HCT116 (cell line): ENCODE measurements around the gene MPV17L2. TPM values are rescaled to one million over a fixed set of nuclear protein-coding genes. Genes with fewer than 3 reads are reported as not detected.

ENCODE experiments used
- ATAC-seq: fragments of 200-7000 bp; cut with Tn5 transposase; 2 replicates; pipeline ENCODE4 v1.9.1; 2020; ENCODE audit warnings: mild to moderate bottlenecking, moderate library complexity
- BruUV-seq: library from RNA; stranded (reverse); fragments of 400-500 nt; replicated peaks from 2 replicates; lab custom pipeline; 2021; lab: Mats Ljungman, UMichigan
- CTCF ChIA-PET: fragments of 300-600 bp; sonication (Branson Sonifier 250); formaldehyde crosslinking; loops from one replicate; lab custom pipeline; 2021; ENCODE audit warnings: antibody characterized with exemption; lab: Charles Lee
- POLR2A ChIA-PET: fragments of 300-600, 350-600 bp; sonication (Branson Sonifier 250); formaldehyde crosslinking; loops from one replicate; lab custom pipeline; 2021; ENCODE audit warnings: antibody characterized with exemption; lab: Charles Lee
- RAD21 ChIA-PET, 2 experiments: fragments of 300-600 bp; sonication (Branson Sonifier 250); formaldehyde crosslinking; loops; one replicate each; lab custom pipeline; 2023; ENCODE audit warnings: low total read pairs in 2 of 2; ENCODE audit not compliant: uncharacterized antibody in 2 of 2, unreplicated experiment in 2 of 2, low non-redundant PET in 1 of 2; lab: Charles Lee
- DNase-seq: peaks from one replicate; pipeline ENCODE4 v3.0.0-alpha.2; 2010; ENCODE audit warnings: low read depth, low spot score
- H2AFZ ChIP-seq: fragments of 200-600 bp; shearing (Covaris generic), sonication (generic); 2 replicates; pipeline ENCODE4 v1.6.1; 2017; ENCODE audit warnings: low read depth, mixed run types, mixed read lengths, antibody characterized with exemption, low read length; ENCODE audit not compliant: poor library complexity, severe bottlenecking
- H3K27ac ChIP-seq: 2 replicates; pipeline ENCODE4 v1.5.1; 2012; ENCODE audit warnings: low read depth, low read length
- H3K27me3 ChIP-seq: fragments of 200-600 bp; sonication (generic); 2 replicates; pipeline ENCODE4 v1.6.1; 2016; ENCODE audit warnings: mixed run types, low read length, mixed read lengths; ENCODE audit not compliant: insufficient read depth
- H3K36me3 ChIP-seq, 2 experiments: fragments of 200-500 bp in 1 of 2; fragments of 200-600 bp in 1 of 2; sonication (Bioruptor generic) in 1 of 2; sonication (generic) in 1 of 2; 2 replicates each; pipeline versions ENCODE4 v1.5.1 to v1.6.1; 2014 to 2016; ENCODE audit warnings: low read length in 2 of 2, inconsistent platforms in 1 of 2, mixed read lengths in 1 of 2, mixed run types in 1 of 2; ENCODE audit not compliant: insufficient read depth in 2 of 2, control insufficient read depth in 1 of 2
- H3K4me1 ChIP-seq, 2 experiments: fragments of 200-600 bp in 1 of 2; sonication (generic) in 1 of 2; 2 replicates each; pipeline versions ENCODE4 v1.5.1 to v1.6.1; 2012 to 2017; ENCODE audit warnings: low read length in 2 of 2, inconsistent platforms in 1 of 2, mild to moderate bottlenecking in 1 of 2, mixed read lengths in 1 of 2, mixed run types in 1 of 2, moderate library complexity in 1 of 2; ENCODE audit not compliant: insufficient read depth in 2 of 2, control insufficient read depth in 1 of 2
- H3K4me2 ChIP-seq: fragments of 200-600 bp; sonication (generic); 2 replicates; pipeline ENCODE4 v1.6.1; 2017; ENCODE audit warnings: mixed run types, low read length, mixed read lengths
- H3K4me3 ChIP-seq, 2 experiments: fragments of 200-600 bp in 1 of 2; sonication (generic) in 1 of 2; replicated peaks in 1 of 2; 2 replicates each; pipeline ENCODE4 v1.5.1; 2011 to 2016; ENCODE audit warnings: low read length in 2 of 2, control low read depth in 1 of 2, low read depth in 1 of 2, mild to moderate bottlenecking in 1 of 2, mixed read lengths in 1 of 2, mixed run types in 1 of 2
- H3K79me2 ChIP-seq: fragments of 200-600 bp; sonication (generic); 2 replicates; pipeline ENCODE4 v1.6.1; 2017; ENCODE audit warnings: mild to moderate bottlenecking, mixed run types, low read length, moderate library complexity, mixed read lengths; ENCODE audit not compliant: insufficient read depth
- H3K9ac ChIP-seq: fragments of 200-600 bp; sonication (generic); 2 replicates; pipeline ENCODE4 v1.6.1; 2016; ENCODE audit warnings: low read length, mixed read lengths
- H3K9me2 ChIP-seq: fragments of 200-600 bp; sonication (generic), shearing (Covaris generic); 2 replicates; pipeline ENCODE4 v1.6.1; 2017; ENCODE audit warnings: mixed run types, mild to moderate bottlenecking, moderate library complexity; ENCODE audit not compliant: insufficient read depth
- H3K9me3 ChIP-seq, 2 experiments: fragments of 200-500 bp in 1 of 2; fragments of 200-600 bp in 1 of 2; sonication (Bioruptor generic) in 1 of 2; sonication (generic) in 1 of 2; 2 replicates each; pipeline ENCODE4 v1.6.1; 2014 to 2017; ENCODE audit warnings: low read length in 2 of 2, mixed read lengths in 2 of 2, inconsistent platforms in 1 of 2, low read depth in 1 of 2, mild to moderate bottlenecking in 1 of 2, mixed run types in 1 of 2, moderate library complexity in 1 of 2; ENCODE audit not compliant: control insufficient read depth in 1 of 2, insufficient read depth in 1 of 2
- H4K20me1 ChIP-seq: fragments of 200-600 bp; sonication (generic), shearing (Covaris generic); 2 replicates; pipeline ENCODE4 v1.6.1; 2017; ENCODE audit warnings: mixed run types, mild to moderate bottlenecking, moderate library complexity; ENCODE audit not compliant: insufficient read depth
- EGR1 ChIP-seq: IDR thresholded peaks from 2 replicates; pipeline ENCODE4 v1.6.1; 2012; ENCODE audit warnings: low read depth
- EZH2 ChIP-seq: fragments of 200-600 bp; sonication (generic); IDR thresholded peaks from 2 replicates; pipeline ENCODE4 v1.6.1; 2017; ENCODE audit warnings: antibody characterized with exemption, mixed run types
- EZH2phosphoT487 ChIP-seq: fragments of 200-600 bp; IDR thresholded peaks from 2 replicates; pipeline ENCODE4 v1.6.1; 2018; ENCODE audit warnings: antibody characterized with exemption, borderline replicate concordance
- POLR2A ChIP-seq: IDR thresholded peaks from 2 replicates; pipeline ENCODE4 v1.7.0; 2011; ENCODE audit warnings: borderline replicate concordance; ENCODE audit not compliant: insufficient read depth, insufficient read length; ENCODE audit errors: extremely low read depth
- POLR2AphosphoS5 ChIP-seq: IDR thresholded peaks from 2 replicates; pipeline ENCODE4 v1.6.1; 2011; ENCODE audit warnings: mild to moderate bottlenecking, low read depth, low read length, moderate library complexity
- RAD21 ChIP-seq: IDR thresholded peaks from 2 replicates; pipeline ENCODE4 v1.6.1; 2012; ENCODE audit warnings: low read depth, mild to moderate bottlenecking
- SIN3A ChIP-seq: IDR thresholded peaks from 2 replicates; pipeline ENCODE4 v1.6.1; 2012; ENCODE audit warnings: low read depth
- SP1 ChIP-seq: IDR thresholded peaks from 2 replicates; pipeline ENCODE4 v1.6.1; 2012; ENCODE audit warnings: low read depth
- ZFX ChIP-seq: fragments of 450-650 bp; IDR thresholded peaks from 2 replicates; pipeline ENCODE4 v1.6.1; 2017
- ZNF274 ChIP-seq: fragments of 200-500 bp; sonication (Bioruptor generic); IDR thresholded peaks from 2 replicates; pipeline ENCODE4 v1.6.1; 2014; ENCODE audit warnings: mild to moderate bottlenecking, low read depth, low read length, inconsistent platforms
- intact Hi-C: fragments of 100-400 bp; cut with micrococcal nuclease; formaldehyde crosslinking; loops from 2 replicates; pipeline ENCODE4 v1.10.0; 2022
- total RNA-seq: library from RNA; stranded (reverse); gene quantifications from one replicate; pipeline ENCODE4 v1.2.1, GENCODE V29; 2021; ENCODE audit not compliant: unreplicated experiment
- TF ChIP-seq, protein P1 (sequence below): IDR thresholded peaks from 2 replicates; pipeline ENCODE4 v1.6.1; 2012

Gene MPV17L2
- total RNA-seq, 1 experiment from 2014 or later = 18.7 TPM

- intact Hi-C loops = no loop called here
- Histone ChIP-seq H3K4me1 (peaks cover 11 to 20% of the 10 kb centered on the region in 2 experiments), H3K9me3 (no peaks in the 10 kb centered on the region), H3K79me2 (peaks cover 10% of the 10 kb centered on the region; the same call in 1 of the 2 replicates), H3K9me2 (no peaks in the 10 kb centered on the region), H3K27me3 (no peaks in the 10 kb centered on the region), H3K36me3 (peaks cover 12 to 14% of the 10 kb centered on the region in 2 experiments; a peak in 2 of 4 replicates), H2AFZ (no peak within 1 kb of the TSS), H3K27ac (peak within 1 kb of the TSS; percentile 78), H3K9ac (peak within 1 kb of the TSS; percentile 73), H3K4me2 (peak within 1 kb of the TSS; percentile 89), H3K4me3 (peak within 1 kb of the TSS; percentile 72 to 85), H4K20me1 (no peaks in the 10 kb centered on the region)
- TSS peak; percentile 63 for BruUV-seq
- CTCF ChIA-PET = interaction anchor here (0.6 to 1.3 kb wide), 3 partner anchors 21 to 78 kb away, joined by 3 to 6 read pairs (median 3); no protein-coding TSS in a partner anchor
- ATAC-seq (peak; percentile 89), DNase-seq (no peak)
- POLR2A ChIA-PET = interaction anchor here (1.0 to 1.2 kb wide), 2 partner anchors 18 to 108 kb away, joined by 4 to 5 read pairs; partner anchors contain the start of gene JUND
- RAD21 ChIA-PET = no interaction called here
- TF ChIP-seq EZH2 (no peak), POLR2AphosphoS5 (peak; percentile 95), EZH2phosphoT487 (no peak), POLR2A (peak; percentile 94), EGR1 (no peak), SIN3A (peak; percentile 90; the same call in 1 of the 2 replicates), SP1 (peak; percentile 35; the same call in 1 of the 2 replicates)
- TF ChIP-seq, protein P1, sequence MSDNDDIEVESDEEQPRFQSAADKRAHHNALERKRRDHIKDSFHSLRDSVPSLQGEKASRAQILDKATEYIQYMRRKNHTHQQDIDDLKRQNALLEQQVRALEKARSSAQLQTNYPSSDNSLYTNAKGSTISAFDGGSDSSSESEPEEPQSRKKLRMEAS = peak; percentile 82
These were observed 19.3 kb upstream of the MPV17L2 start, which contains the start of gene IFI30 for GRCh38 chr19:18173572-18174288. IFI30 (plus strand) TSS chr19:18173813; CDS start chr19:18173842, 29 bp downstream.

DNA sequence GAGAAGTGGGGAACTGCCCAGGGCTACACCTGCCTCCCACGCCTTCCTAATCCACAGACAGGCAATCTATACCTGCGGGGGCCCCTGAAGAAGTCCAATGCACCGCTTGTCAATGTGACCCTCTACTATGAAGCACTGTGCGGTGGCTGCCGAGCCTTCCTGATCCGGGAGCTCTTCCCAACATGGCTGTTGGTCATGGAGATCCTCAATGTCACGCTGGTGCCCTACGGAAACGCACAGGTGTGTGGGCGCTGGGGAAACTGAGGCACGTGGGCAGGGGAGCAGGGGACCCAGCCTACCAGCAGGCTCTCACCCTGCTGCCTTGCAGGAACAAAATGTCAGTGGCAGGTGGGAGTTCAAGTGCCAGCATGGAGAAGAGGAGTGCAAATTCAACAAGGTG is 18.0 kb upstream of the MPV17L2 start:
- H3K36me3 ChIP-seq = peaks cover 8 to 14% of the 10 kb centered on the region in 2 experiments; a peak in 2 of 4 replicates
- H3K27ac ChIP-seq = peak overlapping the region; percentile 78
- intact Hi-C loops = no loop called here
- H4K20me1 ChIP-seq = no peaks in the 10 kb centered on the region
- H3K4me1 ChIP-seq = peaks cover 11 to 20% of the 10 kb centered on the region in 2 experiments
- no TSS peak for BruUV-seq
- no peaks in the 10 kb centered on the region for H3K9me3 ChIP-seq
- DNase-seq (no peak), ATAC-seq (no peak)
- TF ChIP-seq RAD21 (no peak), ZFX (no peak), ZNF274 (no peak)
- ChIA-PET CTCF (interaction anchor here (1.3 kb wide), 2 partner anchors 62 to 77 kb away, joined by 3 to 6 read pairs; no protein-coding TSS in a partner anchor), RAD21 (no interaction called here), POLR2A (interaction anchor here (1.0 to 1.1 kb wide), 2 partner anchors 17 to 20 kb away, joined by 3 to 4 read pairs; no protein-coding TSS in a partner anchor)
- H3K79me2 ChIP-seq = peaks cover 10% of the 10 kb centered on the region; the same call in 1 of the 2 replicates
- H3K4me2 ChIP-seq = peak overlapping the region; percentile 89
- no peaks in the 10 kb centered on the region for H3K27me3 ChIP-seq
- peak overlapping the region; percentile 72 to 85 for H3K4me3 ChIP-seq
- H2AFZ ChIP-seq = no peak overlapping the region
- peak overlapping the region; percentile 73 for H3K9ac ChIP-seq
- no peaks in the 10 kb centered on the region for H3K9me2 ChIP-seq
